PC-9 (cell line): ENCODE data around the gene MYO3B. TPM values are rescaled to one million over a fixed set of nuclear protein-coding genes. Genes with fewer than 3 reads are reported as not detected.
A peak's percentile ranks its signal among the peaks of the same experiment; 100 is the strongest.

Experiments used
- BruUV-seq: library from RNA; stranded (reverse); fragments of 400-500 nt; replicated peaks from 2 replicates; lab custom pipeline; 2021; lab: Mats Ljungman, UMichigan
- CTCF ChIA-PET: fragments of 300-600 bp; sonication (Branson Sonifier 250); formaldehyde crosslinking; loops from one replicate; lab custom pipeline; 2022; ENCODE audit warnings: antibody characterized with exemption; lab: Charles Lee
- POLR2A ChIA-PET: fragments of 300-600 bp; sonication (Branson Sonifier 250); formaldehyde crosslinking; loops from one replicate; lab custom pipeline; 2022; ENCODE audit warnings: antibody characterized with exemption; ENCODE audit not compliant: unreplicated experiment; lab: Charles Lee
- DNase-seq, 2 experiments: peaks; one replicate each; pipeline versions ENCODE4 v3.0.0 to v3.0.0-alpha.2; 2015 to 2022; ENCODE audit warnings: mixed read lengths in 1 of 2
- H2AFZ ChIP-seq: fragments of 200-600 bp; sonication (generic); 2 replicates; pipeline ENCODE4 v1.8.1; 2017; ENCODE audit warnings: antibody characterized with exemption
- H3F3A ChIP-seq: fragments of 200-600 bp; sonication (generic); 2 replicates; pipeline ENCODE4 v1.8.1; 2017; ENCODE audit warnings: antibody characterized with exemption, mild to moderate bottlenecking, low read depth; ENCODE audit not compliant: insufficient read depth
- H3K27ac ChIP-seq: fragments of 200-600 bp; sonication (generic); 2 replicates; pipeline ENCODE4 v1.6.1; 2016; ENCODE audit warnings: mixed run types
- H3K27me3 ChIP-seq: fragments of 200-600 bp; sonication (generic); 2 replicates; pipeline ENCODE4 v1.6.1; 2016; ENCODE audit warnings: low read depth, mixed run types; ENCODE audit not compliant: insufficient read depth
- H3K36me3 ChIP-seq: fragments of 200-600 bp; sonication (generic); 2 replicates; pipeline ENCODE4 v1.6.1; 2016; ENCODE audit warnings: low read depth, mixed run types
- H3K4me1 ChIP-seq: fragments of 200-600 bp; sonication (generic); replicated peaks from 2 replicates; pipeline ENCODE4 v1.6.1; 2016; ENCODE audit warnings: mixed run types; ENCODE audit not compliant: insufficient read depth
- H3K4me2 ChIP-seq: fragments of 200-600 bp; sonication (generic); 2 replicates; pipeline ENCODE4 v1.6.1; 2017; ENCODE audit warnings: mixed run types
- H3K4me3 ChIP-seq: fragments of 200-600 bp; sonication (generic); 2 replicates; pipeline ENCODE4 v1.6.1; 2016; ENCODE audit warnings: mixed run types
- H3K79me2 ChIP-seq: fragments of 200-600 bp; sonication (generic); 2 replicates; pipeline ENCODE4 v1.6.1; 2017; ENCODE audit warnings: low read depth, mixed run types
- H3K9me2 ChIP-seq: fragments of 200-600 bp; sonication (generic); 2 replicates; pipeline ENCODE4 v1.8.1; 2017; ENCODE audit warnings: mild to moderate bottlenecking; ENCODE audit not compliant: insufficient read depth
- H3K9me3 ChIP-seq: fragments of 200-600 bp; sonication (generic); 2 replicates; pipeline ENCODE4 v1.8.1; 2016; ENCODE audit warnings: low read depth; ENCODE audit not compliant: insufficient read depth
- H4K20me1 ChIP-seq: fragments of 200-600 bp; sonication (generic); 2 replicates; pipeline ENCODE4 v1.8.1; 2017; ENCODE audit not compliant: insufficient read depth
- CTCF ChIP-seq: fragments of 200-600 bp; sonication (generic); conservative IDR thresholded peaks from 2 replicates; pipeline ENCODE4 v1.6.1; 2017; ENCODE audit warnings: mixed run types, antibody characterized with exemption, mild to moderate bottlenecking, moderate library complexity
- EZH2 ChIP-seq: fragments of 200-600 bp; sonication (generic); IDR thresholded peaks from 2 replicates; pipeline ENCODE4 v1.8.0; 2017; ENCODE audit warnings: antibody characterized with exemption, low read depth
- intact Hi-C: fragments of 100-400 bp; cut with micrococcal nuclease; formaldehyde crosslinking; loops from one replicate; pipeline ENCODE4 v1.10.0; 2022; ENCODE audit not compliant: unreplicated experiment
- total RNA-seq: library from RNA; stranded (reverse); gene quantifications from 2 replicates; pipeline ENCODE4 v1.2.3, GENCODE V29; 2021

Gene MYO3B
- total RNA-seq, 1 experiment from 2014 or later: 5.3 TPM

GRCh38 chr2:170381678-170382077, 203.7 kb downstream of the MYO3B start:
- Histone ChIP-seq H3K4me1 (peaks cover 15% of the 10 kb centered on the region), H3K4me3 (no peak overlapping the region), H3K36me3 (no peaks in the 10 kb centered on the region), H3K79me2 (no peaks in the 10 kb centered on the region), H4K20me1 (no peaks in the 10 kb centered on the region), H3K27ac (no peak overlapping the region), H3K27me3 (no peaks in the 10 kb centered on the region), H3K9me2 (no peaks in the 10 kb centered on the region), H3K4me2 (no peak overlapping the region), H3F3A (no peaks in the 10 kb centered on the region), H2AFZ (no peak overlapping the region), H3K9me3 (no peaks in the 10 kb centered on the region)
- intact Hi-C loops: no loop called here
- POLR2A ChIA-PET: no interaction called here
- DNase-seq: no peak
- TF ChIP-seq EZH2 (no peak), CTCF (no peak)
- BruUV-seq: no TSS peak
- CTCF ChIA-PET: no interaction called here

- no TSS peak for BruUV-seq
- ChIA-PET CTCF (no interaction called here), POLR2A (no interaction called here)
- Histone ChIP-seq H3K36me3 (no peaks in the 10 kb centered on the region), H4K20me1 (no peaks in the 10 kb centered on the region), H2AFZ (no peak overlapping the region), H3K27me3 (no peaks in the 10 kb centered on the region), H3K9me3 (no peaks in the 10 kb centered on the region), H3K27ac (no peak overlapping the region), H3F3A (no peaks in the 10 kb centered on the region), H3K4me1 (peaks cover 8% of the 10 kb centered on the region), H3K4me3 (no peak overlapping the region), H3K79me2 (no peaks in the 10 kb centered on the region), H3K9me2 (no peaks in the 10 kb centered on the region), H3K4me2 (peak overlapping the region; percentile 5; the same call in 1 of the 2 replicates)
- intact Hi-C loops: no loop called here
- TF ChIP-seq CTCF: no peak
- TF ChIP-seq EZH2: no peak
- peak in 1 of 2 experiments; percentile 64 for DNase-seq
Observed at GRCh38 chr2:170386554-170386953, 208.6 kb downstream of the MYO3B start.

GRCh38 chr2:170391018-170391417, 213.1 kb downstream of the MYO3B start:
- Histone ChIP-seq H3K27me3 (no peaks in the 10 kb centered on the region), H3K4me3 (no peak overlapping the region), H3K9me3 (no peaks in the 10 kb centered on the region), H3K4me1 (peaks cover 6% of the 10 kb centered on the region), H3K36me3 (no peaks in the 10 kb centered on the region), H4K20me1 (no peaks in the 10 kb centered on the region), H3K79me2 (no peaks in the 10 kb centered on the region), H3K4me2 (no peak overlapping the region), H3K27ac (no peak overlapping the region), H3K9me2 (no peaks in the 10 kb centered on the region), H2AFZ (no peak overlapping the region), H3F3A (no peaks in the 10 kb centered on the region)
- BruUV-seq: no TSS peak
- DNase-seq: no peak
- ChIA-PET POLR2A (no interaction called here), CTCF (interaction anchor here (0.5 kb wide), 1 partner anchor 524 kb away, joined by 3 read pairs; no protein-coding TSS in a partner anchor)
- intact Hi-C loops: no loop called here
- TF ChIP-seq CTCF: no peak
- no peak for TF ChIP-seq EZH2
